Stimulated activated naive CD4-positive, alpha-beta T cell (primary cell): Measurements from ENCODE around the gene NEUROD1.
"Not testable (repeated sequence)": the region's sequence is repeated elsewhere in the genome, so short reads cannot be mapped to it uniquely, and the experiment has no call there.

Experiments used
- DNase-seq, 6 experiments: peaks; one replicate each; lab custom pipeline; 2025; lab: John Stamatoyannopoulos, UW

NEUROD1 gene

GRCh38 chr2:181680055-181680936 lies at the start of gene NEUROD1:
NEUROD1 (minus strand) TSS chr2:181680517; CDS start chr2:181678860, 1,657 bp downstream.
- no peak for DNase-seq

DNA sequence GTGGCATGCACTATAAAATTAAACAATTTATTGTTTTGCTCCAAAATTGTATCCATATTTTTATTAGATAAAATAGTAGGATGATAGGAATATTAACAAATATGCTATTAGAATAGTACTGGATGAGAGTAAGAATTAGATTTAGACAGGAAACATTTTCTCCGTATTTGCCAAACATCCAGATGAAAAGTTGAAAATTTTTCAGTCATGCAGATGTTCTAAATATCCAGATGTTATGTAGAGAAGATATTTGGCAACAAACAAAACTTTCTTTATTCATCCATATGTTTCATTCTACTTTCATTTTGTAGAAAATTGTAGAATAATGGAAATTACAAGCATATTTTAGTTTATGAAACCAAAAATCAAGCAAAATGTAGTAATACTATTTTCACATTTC lies 45.2 kb upstream of the NEUROD1 start:
- no peak for DNase-seq

DNA sequence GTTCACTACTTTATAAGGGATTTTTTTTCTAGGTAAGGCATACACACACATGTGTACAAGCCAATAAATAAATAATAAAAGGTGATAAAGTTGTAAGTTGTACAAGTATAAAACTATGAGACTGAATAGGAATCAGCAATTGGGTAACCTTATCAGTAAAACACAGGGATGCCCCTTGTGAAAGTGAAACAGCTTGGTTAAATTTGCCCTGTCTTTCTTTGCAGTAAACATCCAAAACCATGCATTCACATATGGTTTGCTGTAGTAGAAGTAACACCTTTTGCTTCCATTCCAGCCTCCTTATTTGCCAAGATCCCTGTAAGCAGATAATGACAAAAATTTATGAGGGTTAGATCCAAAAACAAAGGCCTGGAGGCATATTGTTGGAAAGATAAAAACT lies 44.3 kb upstream of the NEUROD1 start:
- no peak for DNase-seq

GRCh38 chr2:181723731-181724130 lies 43.4 kb upstream of the NEUROD1 start:
- no peak for DNase-seq

DNA sequence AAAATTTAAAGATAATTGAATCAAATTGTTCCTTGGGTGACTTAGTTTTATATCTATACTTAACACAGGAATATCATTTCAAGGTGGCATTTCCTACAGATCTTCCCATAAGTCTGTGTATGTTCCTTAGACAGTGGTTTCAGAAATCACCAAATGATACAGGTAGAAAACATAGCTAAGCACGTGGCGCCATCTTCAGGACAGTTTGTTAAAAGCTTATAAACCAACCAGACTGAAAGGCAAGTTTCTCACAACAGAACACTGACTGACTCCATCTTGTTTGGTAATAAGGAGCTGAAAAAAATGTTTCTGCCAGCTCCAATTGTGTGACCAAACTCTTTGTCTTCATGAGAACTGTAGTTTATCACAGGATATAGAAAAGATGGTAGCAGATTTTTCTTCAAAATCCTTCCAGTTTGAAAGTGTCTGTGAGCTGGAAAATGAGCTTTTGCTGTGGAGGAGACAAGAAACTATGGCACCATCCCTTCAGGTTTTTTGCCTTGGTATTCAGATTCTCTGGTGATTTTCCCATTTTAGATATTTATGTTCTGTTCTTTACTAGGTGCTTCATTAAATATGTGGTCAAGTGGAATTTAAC lies 34.8 kb upstream of the NEUROD1 start:
- DNase-seq: peak; percentile 2 to 77 (median 62)

GRCh38 chr2:181711051-181711450 lies 30.7 kb upstream of the NEUROD1 start:
- not testable (repeated sequence) for DNase-seq

DNA sequence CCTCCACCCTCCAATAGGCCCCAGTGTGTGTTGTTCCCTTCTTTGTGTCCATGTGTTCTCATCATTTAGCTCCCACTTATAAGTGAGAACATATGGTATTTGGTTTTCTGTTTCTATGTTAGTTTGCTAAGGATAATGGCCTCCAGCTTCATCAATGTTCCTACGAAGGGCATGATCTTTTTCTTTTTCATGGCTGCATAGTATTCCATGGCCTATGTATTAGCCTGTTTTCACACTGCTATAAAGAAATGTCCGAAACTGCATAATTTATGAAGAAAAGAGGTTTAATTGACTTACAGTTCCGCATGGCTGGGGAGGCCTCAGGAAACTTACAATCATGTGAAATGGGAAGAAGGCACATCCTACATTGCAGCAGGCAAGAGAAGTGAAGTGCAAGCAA lies 22.2 kb upstream of the NEUROD1 start:
- not testable (repeated sequence) for DNase-seq

- DNase-seq: no peak
These were observed 17.9 kb upstream of the NEUROD1 start for GRCh38 chr2:181698223-181698622.

DNA sequence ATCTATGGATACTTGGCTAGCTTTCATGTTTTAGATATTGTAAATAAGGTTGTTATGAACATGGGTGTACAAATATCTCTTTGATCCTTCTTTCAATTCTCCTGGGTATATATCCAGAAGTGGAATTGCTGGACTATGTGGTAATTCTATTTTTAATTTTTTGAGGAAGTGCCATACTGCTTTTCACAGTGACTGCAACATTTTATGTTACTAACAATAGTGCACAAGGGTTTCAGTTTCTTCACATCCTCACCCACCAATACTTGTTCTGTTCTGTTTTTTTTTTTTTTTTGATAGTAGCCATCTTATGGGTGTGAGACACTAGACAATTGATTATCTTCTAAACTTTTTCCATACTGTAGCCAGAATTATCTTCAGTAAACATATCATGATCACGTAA lies 17.3 kb upstream of the NEUROD1 start:
- no peak for DNase-seq

- DNase-seq: no peak
These were observed 16.8 kb upstream of the NEUROD1 start for GRCh38 chr2:181697126-181697525.

DNA sequence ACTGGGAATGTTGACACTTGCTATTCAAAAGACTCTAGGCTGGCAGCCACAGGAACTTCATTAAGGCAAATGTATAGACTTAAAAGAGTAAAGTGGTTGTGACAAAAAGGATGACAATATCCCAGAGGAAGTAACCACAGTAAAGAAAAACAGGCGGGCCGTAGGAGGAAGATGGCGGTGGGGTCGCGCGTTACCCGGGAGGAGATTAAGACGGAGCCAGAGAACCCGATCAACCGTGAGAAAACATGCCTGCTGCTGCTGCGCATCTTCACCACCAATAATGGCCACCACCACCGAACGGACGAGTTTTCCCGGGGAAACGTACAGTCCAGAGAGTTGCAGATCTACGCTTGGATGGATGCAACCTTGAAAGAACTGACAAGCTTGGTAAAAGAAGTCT lies 14.0 kb upstream of the NEUROD1 start:
- DNase-seq: no peak

- no peak for DNase-seq
These were observed 10.5 kb upstream of the NEUROD1 start for GRCh38 chr2:181690860-181691259.

DNA sequence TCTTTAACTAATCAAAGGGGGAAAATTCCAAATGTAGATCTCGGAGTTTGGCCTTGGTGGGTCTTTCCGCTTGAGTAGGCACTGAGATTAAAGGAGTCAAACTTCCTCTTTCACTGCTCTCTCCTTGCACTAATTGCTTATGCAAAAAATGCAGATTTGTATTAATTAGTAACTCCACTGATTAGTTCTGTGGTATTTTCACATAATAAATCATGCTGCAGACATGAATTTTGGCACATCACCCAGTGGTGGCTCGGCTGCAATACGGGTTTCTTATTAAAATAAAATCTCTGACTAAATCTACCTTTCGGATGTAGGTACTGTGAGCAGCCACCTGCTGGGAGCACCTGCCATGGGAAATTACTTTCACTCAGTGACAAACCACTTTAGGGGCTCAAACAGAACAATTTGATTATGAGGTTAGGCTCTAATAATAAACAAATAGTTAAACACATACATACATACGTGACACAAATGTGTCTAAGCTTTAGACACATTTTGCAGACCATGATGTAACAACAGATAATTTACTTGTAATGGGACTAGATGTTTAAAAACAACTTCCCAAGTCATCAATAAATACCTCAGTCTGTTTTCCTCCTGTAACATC lies 6.4 kb upstream of the NEUROD1 start:
- no peak for DNase-seq

- no peak for DNase-seq
These were observed 4.9 kb upstream of the NEUROD1 start for GRCh38 chr2:181685150-181685688.

GRCh38 chr2:181684454-181685149 lies 4.3 kb upstream of the NEUROD1 start:
- DNase-seq: no peak

GRCh38 chr2:181683518-181684453 lies 3.5 kb upstream of the NEUROD1 start:
- DNase-seq: no peak

- no peak for DNase-seq
These were observed 2.6 kb upstream of the NEUROD1 start for GRCh38 chr2:181682795-181683517.

- DNase-seq: no peak
These were observed 1.9 kb upstream of the NEUROD1 start for GRCh38 chr2:181682026-181682789.
